Hematopoietic multipotent progenitor cell treated with erythropoietin and hydrocortisone succinate and interleukin-3 and kit ligand, for 17 days (in vitro differentiated cells): ENCODE data around the gene EFNA1.
"Not testable (repeated sequence)": the region's sequence is repeated elsewhere in the genome, so short reads cannot be mapped to it uniquely, and the experiment has no call there.

Experiments
- DNase-seq: peaks from one replicate; pipeline ENCODE4 v3.0.0-alpha.2; 2015; ENCODE audit warnings: low spot score

EFNA1 gene

DNA sequence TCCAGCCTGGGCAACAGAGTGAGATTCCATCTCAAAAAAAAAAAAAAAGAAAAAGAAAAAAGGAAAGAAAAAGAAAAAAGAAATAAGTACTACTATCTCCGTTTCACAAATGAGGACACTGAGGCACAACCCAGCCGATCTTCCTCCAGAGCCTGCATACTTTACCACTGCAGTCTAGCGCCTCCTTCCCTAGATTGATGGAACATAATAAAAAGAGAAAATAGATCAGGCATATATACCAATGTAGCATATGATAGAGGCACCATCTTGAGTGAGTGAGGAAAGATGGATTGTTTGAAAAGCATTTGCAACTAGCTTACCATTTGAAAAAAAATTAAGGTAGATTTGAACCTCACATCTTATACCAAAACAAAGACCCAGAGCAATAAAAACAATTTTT lies 17.8 kb downstream of the EFNA1 start:
- no peak for DNase-seq

DNA sequence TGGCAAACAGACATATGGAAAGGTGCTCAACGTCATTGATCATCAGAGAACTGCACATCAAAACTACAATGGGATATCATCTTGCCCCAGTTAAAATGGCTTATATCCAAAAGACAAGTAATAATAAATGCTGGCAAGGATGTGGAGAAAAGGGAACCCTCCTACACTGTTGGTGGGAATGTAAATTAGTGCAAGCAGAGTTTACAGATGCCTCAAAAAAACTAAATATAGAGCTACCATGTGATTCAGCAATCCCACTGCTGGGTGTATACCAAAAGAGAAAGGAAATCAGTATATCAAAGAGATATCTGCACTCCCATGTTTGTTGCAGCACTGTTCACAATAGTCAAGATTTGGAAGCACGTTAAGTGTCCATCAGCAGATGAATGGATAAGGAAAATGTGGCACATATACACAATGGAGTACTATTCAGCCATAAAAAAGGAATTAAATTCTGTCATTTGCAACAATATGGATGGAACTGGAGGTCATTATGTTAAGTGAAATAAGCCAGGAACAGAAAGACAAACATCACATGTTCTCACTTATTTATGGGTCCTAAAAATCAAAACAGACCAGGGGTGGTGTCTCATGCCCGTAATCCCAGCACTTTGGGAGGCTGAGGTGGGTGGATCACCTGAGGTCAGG lies 28.4 kb downstream of the EFNA1 start:
- not testable (repeated sequence) for DNase-seq

DNA sequence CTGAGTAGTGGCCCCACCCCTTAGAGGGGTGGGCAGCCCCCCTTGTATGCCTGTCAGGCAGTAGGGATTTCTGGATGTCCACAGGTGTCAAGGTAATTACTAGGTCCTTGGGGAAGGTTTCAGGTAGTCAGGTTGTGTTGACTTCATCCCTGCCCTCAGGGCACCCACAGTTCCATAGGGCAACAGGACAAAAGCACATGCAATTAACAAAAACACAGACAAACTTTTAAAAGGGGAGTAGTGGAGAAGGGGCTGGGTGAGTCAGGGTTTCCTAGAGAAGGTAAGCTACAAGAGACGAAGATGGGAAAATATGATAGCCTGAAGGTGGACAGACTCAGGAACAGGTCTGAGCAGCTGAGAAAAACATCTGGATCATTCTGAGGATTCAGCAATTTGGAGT lies 31.3 kb downstream of the EFNA1 start:
- no peak for DNase-seq

DNA sequence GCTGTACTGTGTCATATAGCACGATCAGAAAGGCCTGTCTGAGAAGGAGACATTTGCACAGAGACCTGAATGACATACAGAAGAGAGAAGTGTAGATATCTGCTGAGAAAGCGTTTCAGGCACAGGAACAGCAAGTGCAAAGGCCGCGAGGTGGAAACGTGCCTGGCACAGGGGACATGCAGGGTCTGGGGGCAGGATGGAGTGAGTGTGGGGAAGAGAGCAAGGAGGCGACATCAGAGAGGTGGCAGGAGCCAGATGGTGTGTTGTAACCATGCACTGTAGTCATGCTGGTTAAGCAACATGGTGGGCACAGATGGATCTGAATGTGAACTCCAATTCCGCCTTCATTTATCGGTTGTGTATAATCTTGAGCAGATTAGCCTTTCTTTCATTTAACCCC lies 32.5 kb downstream of the EFNA1 start:
- DNase-seq, result no peak

DNA sequence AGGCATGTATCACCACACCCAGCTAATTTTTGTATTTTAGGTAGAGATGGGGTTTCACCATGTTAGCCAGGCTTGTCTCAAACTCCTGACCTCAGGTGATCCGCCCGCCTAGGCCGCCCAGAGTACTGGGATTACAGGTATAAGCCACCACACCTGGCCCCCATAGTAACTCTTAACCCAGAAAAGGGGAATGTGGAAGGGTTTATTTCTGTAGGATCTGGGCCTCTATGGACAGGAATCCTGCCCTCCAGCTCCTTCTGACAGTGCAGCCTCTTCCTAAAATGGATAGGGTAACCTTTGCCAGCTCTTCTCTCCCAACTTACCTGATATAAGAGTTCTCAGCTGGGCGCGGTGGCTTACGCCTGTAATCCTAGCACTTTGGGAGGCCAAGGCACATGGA lies 35.0 kb downstream of the EFNA1 start:
- not testable (repeated sequence) for DNase-seq

DNA sequence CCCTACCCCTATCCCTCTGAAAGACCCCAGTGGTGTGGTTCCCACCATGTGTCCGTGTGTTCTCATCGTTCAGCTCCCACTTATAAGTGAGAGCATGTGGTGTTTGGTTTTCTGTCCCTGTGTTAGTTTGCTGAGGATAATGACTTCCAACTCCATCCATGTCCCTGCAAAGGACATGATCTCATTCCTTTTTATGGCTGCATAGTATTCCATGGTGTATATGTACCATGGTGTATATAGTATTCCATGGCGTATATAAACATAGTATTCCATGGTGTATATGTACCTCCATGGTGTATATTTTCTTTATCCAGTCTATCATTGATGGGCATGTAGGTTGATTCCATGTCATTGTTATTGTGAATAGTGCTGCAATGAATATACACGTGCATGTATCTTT lies 36.1 kb downstream of the EFNA1 start:
- not testable (repeated sequence) for DNase-seq

DNA sequence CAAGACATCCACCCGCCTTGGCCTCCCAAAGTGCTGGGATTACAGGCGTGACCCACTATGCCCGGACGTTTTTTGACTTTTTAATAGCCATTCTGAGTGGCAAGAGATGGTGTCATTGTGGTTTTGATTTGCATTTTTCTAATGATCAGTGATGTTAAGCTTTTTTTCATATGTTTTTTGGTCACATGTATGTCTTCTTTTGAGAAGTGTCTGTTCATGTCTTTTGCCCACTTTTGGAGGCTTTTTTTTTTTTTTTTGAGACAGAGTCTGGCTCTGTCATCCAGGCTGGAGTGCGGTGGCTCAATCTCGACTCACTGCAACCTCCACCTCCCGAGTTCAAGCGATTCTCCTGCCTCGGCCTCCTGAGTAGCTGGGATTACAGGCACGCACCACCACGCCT lies 36.9 kb downstream of the EFNA1 start:
- not testable (repeated sequence) for DNase-seq

DNA sequence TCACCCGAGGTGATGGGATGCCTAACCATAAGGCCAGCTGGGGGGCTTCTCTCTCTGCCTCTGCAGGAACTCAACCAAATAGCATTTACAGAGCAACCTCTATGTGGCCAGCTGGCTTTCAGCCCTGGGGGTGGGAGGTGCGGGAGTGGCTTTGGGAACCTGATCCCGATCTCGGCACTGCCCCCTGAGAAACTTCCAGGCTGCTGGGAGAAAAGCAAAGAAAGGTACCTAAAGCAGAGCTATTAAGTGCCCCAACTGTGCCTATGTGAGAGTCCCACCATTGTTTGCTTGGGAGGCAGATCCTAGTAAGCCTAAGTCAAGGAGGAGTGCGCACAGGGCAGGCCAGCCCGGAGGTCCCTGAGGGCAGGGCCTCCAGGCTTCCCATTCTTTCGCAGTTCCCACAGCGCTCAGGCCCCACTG lies 38.4 kb downstream of the EFNA1 start:
- no peak for DNase-seq

DNA sequence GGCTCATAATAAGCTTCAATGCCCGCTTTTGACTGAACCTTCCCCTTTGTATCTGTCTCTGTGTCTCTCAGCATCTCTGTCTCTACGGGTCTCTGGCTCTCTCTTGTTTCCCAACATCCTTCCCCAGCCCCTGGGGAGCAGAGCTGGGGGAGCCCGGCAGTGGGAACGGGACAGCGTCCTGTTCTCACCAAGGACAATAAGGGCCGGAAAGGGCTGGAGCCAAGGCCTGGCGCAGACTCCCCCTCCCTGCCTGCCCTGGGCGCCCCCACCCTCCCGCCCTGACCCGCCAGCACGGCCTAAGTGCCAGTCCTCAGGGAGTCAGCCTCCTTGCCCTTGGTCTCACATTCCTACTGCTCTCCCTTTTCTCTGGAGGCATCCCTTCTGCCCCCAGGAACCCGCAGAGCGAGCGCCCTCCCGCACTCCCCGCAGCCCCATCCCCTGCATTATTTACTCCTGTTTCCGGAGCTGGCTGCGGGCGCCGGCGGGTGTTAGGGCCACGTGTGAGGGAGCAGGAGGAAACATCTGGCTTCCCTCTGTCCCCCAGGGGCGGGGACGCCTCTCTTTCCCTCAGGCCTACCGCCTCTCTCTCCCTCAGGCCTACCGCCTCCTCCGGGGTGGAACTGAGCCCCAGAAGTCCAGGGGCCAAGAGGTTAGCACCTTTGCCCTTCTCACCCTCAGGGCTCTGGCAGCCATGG lies 38.9 kb downstream of the EFNA1 start:
- DNase-seq, result no peak

DNA sequence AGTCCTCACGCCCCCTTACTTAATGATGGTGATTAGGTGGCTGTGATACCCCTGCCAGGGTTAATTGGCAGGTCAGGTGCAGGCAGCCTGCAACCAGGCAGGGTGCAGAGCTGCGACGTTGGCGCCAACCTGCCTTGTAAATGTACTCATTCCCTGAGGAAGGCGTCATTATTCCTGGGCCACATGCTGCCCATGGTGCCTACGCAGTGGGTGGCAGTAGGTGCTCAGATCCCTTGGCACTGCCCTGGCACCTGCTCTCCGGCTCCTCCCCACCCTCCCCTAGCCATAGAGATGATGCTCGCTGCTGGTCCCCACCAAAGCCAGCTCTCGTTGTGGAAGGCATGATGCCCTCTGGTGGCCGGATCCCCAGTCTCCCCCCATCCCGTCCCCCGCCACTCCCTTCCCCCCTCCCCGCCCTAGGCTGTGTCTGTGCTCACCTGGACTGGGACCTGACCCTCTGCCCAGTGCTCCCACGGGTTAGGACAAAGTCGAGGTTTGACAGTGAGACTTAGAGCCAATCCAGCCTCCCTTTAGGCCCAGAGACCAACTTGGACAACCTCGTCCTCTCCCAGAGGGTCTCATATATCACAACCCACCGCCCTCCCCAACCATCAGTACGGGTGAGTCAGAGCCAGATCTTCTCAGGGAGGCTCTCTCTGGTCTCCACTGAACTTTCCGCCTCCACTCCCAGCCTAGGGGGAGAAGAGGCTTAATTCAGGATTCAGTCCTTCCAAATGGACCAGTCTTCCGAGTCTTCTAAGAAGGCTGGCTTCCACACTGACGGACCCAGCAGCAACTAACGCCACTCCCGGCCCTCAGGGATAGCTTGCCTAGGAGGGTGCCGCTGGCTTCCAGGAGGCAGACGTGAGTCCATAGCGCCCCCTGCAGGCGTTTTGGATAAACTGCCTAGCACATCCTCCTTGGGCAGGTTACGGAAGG lies 39.8 kb downstream of the EFNA1 start:
- peak; percentile 93 for DNase-seq

DNA sequence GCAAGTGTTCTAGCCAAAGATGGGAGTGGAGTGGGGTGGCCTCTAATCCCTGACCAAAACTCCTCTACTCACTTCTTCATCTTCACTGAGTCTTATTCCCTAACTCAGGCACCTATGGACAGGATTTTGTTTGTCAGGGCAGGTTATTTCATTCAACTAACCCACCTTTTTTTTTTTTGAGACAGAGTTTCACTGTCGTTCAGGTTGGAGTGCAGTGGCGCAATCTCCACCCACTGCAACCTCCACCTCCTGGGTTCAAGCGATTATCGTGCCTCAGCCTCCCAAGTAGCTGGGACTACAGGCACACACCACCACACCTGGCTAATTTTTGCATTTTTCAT lies 40.4 kb downstream of the EFNA1 start:
- not testable (repeated sequence) for DNase-seq

DNA sequence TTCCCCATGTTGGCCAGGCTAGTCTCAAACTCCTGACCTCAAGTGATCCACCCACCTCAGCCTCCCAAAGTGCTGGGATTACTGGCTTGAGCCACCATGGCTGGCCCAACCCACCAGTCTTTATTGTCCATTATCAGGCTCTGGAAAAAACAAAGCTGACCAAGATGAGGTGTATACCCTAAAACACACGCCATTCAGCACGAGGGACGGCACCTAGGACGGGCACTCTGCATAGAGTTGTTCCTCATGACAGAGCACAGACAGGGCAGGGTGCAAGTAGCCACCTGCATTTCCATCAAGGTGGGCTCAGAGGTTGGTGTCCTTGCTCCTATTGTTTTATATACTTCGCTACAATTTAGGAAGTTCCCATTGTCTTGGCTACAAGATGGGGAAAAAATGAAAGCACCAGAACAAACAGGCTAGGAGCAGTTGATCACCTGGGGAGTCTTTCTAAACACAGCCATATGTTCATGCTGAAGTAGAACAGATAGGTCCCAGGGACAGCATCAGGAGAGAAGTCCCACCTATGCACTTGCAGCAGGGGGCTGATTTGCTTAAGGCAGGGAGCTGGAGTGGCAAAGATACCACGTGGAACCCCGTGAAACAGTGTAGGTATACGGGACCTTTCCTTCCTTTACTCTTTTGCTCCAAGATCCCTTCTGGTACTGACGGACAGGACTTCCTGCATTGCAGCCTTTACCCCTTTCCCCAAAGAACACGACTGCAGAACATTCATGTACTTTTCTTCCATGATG lies 41.0 kb downstream of the EFNA1 start:
- DNase-seq, result no peak

DNA sequence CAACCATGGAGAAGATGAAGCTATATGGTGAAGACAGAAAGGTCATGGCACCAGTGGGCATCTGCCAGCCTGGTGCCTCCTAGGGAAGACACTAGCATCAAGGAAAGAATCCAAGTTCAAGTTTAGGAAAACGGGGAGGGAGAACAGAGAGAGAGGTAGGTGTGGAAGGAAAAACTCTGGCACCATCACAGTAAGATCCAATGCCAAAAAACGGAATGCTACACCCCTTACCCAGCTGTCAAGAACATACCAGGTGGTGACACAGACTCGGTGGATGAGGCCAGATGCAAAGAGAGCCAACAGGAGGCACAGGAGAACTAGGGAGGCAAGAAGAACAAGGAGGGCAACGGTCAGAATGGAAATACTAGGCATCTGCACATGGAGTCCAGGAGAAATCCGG lies 41.9 kb downstream of the EFNA1 start:
- DNase-seq, result no peak

DNA sequence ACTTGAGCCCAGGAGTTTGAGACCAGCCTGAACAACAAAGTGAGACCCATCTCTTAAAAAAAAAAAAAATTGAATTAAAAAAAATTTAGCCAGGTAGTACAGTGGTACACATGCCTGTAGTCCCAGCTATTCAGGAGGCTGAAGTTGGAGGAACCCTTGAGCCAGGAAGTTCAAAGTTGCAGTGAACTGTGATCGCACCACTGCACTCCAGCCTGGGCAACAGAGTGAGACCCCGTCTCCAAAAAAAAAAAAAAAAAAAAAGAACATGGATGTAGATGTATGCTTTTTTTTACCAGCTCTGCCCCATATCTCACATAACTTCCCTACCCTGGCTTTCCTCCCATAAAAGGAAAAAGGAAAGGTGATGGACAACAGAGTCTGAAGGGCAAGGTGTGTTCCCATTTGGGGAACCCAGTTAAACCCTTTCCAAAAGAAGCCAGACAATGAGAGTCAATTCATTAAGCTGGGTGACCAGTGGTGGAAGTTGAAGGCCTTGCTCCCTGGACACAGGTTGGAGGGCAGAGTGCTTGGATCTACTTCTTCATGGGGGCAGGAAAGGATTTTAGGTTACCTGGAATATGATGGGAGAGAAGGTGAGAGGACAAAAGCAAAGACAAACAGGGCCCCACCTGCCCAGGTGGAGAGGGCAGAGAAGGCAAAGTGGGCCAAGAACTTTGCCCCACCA lies 42.6 kb downstream of the EFNA1 start:
- DNase-seq, result no peak

DNA sequence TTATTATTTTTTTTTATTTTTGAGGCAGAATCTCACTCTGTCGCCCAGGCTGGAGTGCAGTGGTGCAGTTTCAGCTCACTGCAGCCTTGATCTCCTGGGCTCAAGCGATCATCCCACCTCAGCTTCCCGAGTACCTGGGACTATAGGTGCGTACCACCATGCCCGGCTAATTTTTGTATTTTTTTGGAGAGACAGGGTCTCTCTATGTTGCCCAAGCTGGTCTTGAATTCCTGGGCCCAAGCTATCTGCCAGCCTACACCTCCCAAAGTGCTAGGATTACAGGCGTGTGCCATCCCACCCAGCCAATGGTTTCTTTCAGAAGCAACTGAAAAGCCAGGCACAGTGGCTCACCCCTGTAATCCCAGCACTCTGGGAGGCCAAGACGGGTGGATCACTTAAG lies 43.1 kb downstream of the EFNA1 start:
- DNase-seq, result no peak

DNA sequence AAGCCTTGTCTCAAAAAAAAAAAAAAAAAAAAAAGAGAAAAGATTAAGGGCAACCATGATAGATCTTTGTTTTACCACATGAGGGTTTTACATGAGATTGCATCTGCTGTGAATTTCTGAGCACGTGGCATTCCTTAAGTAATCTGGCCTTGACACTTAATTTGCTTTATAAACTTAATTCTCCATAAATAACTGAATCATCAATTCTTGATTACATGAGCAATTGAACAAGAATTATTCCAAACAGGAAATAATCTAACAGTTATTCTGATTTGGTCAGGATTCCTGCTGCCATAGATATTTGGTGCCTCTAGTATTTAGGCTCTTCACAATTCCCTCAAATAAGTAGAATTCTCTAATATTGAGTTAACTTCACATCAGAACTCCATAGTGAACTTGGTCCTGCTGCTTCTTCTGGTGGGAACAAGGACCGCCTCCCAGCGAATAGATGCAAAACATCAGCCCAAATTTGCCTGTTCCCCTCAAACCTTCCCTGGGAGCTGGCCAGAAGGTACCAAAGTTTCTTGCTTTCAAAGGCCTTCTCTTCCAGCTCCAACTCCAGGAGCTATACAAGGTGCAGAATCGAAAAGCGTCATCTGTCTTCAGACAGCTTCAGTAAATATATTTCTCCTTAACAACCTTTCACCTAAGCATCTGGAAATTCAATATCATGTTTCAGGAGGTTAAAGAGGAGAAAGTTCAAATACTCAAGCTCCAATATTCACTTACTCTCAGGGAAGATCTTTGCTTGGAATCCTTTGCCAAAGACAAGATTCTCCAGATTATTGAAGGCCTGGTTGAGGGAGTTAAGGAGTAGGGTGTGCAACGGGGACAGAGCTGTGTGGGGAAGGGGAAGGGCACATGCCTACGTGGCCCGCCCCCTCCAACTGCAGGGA lies 44.4 kb downstream of the EFNA1 start:
- peak; percentile 15 for DNase-seq

DNA sequence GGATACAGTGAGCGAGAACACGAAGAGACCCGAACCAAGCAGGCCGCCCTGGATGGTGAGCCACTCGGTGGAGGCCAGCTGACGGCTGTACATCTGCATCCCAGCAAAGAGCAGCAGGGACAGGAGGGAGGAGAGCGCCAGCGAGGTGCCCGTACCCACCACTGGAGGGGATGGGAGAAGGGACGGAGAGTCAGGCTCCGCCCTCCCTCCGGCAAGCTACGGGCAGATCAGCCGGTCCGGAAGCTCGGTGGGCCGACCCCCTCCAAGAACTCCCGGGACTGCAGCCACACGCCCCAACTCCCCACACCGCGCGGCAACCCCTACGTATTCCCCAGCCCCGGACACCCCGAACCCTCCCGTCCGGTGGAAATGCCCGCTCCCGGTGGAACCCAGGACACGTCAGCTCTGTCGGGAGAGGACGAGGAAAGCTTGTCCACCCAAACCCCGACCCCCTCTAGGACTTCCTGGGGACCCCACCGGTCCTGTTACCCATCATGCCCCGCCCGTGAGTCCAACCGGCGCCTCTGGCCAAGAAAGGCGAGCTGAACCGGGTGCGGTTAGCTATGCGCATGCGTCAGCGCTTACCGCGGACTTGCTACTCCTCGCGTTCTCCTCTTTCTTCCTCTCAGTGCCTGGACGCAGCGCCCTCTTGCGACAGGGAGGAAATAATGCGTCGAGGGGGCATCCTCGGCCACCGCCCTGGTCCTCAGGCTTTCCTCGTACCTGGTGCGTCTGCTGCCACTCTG lies 45.2 kb downstream of the EFNA1 start, which contains the start of gene KRTCAP2:
Gene KRTCAP2, minus strand, starts transcription at position 573 of the 746 bp plus-strand sequence. Its CDS starts 80 bp downstream, at position 493.
- peak; percentile 99 for DNase-seq

DNA sequence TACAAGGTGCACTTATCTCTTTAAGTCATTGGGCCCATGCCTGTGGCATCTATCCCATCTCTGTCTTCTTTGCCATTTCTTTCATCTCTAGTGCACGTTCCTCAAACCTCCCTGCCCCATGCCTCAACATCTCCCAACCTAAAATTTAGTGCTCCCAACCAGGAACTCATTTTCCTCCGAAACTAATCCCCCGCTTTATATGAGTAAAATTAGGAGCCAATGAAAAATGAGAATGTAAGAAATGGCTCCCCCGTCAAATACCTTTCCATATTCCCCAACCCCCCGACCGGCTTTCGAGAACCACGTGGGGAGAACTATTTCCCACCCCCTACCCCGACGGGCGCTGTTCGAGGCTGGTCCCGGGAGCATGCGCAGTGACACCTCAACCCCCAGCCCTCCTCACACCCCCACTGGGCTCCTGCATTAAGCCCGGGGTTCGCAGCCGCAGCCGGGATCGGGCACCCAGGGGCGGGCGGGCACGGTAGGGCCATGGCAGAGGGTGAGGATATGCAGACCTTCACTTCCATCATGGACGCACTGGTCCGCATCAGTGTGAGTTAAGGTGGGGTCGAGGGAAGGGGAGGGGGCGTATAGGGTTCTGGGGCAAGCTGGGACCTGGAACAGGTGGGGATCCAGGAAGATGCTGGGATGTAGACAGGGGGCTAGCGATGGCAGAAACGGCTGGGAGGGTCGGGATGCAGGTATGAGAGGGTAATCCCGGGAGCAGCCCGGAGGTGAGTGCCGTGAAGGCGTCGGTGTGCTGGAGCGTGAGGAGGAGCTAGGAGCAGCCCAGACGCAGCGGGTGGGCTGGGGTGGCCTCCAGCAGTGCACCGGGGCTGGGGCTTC lies 46.0 kb downstream of the EFNA1 start, which contains the start of gene TRIM46:
Gene TRIM46, plus strand, starts transcription at position 372 of the 846 bp plus-strand sequence. Its CDS starts 118 bp downstream, at position 490.
- DNase-seq, result no peak
